PC-3 (cell line): ENCODE measurements around the gene LYRM4. TPM values are rescaled to one million over a fixed set of nuclear protein-coding genes. Genes with fewer than 3 reads are reported as not detected.
A peak's percentile ranks its signal among the peaks of the same experiment; 100 is the strongest.

Source experiments
- ATAC-seq: fragments of 200-7000 bp; cut with Tn5 transposase; 2 replicates; pipeline ENCODE4 v1.9.1; 2020; ENCODE audit warnings: mild to moderate bottlenecking, moderate library complexity
- BruUV-seq: library from RNA; stranded (reverse); fragments of 400-500 nt; replicated peaks from 2 replicates; lab custom pipeline; 2021; lab: Mats Ljungman, UMichigan
- CTCF ChIA-PET: fragments of 300-600 bp; sonication (Branson Sonifier 250); formaldehyde crosslinking; loops from one replicate; lab custom pipeline; 2022; ENCODE audit warnings: antibody characterized with exemption; lab: Charles Lee
- POLR2A ChIA-PET: fragments of 300-600 bp; sonication (Branson Sonifier 250); formaldehyde crosslinking; loops from one replicate; lab custom pipeline; 2022; ENCODE audit warnings: antibody characterized with exemption; ENCODE audit not compliant: unreplicated experiment; lab: Charles Lee
- DNase-seq: peaks from one replicate; pipeline ENCODE4 v3.0.0-alpha.2; 2015
- H2AFZ ChIP-seq: fragments of 300-600 bp; sonication (generic); 2 replicates; pipeline ENCODE4 v1.6.0; 2016; ENCODE audit warnings: antibody characterized with exemption, low read length
- H3F3A ChIP-seq: fragments of 300-600 bp; sonication (generic); one replicate; pipeline ENCODE4 v1.6.0; 2017; ENCODE audit warnings: antibody characterized with exemption, low read length, control low read depth, mild to moderate bottlenecking; ENCODE audit not compliant: unreplicated experiment
- H3K27ac ChIP-seq: fragments of 300-600 bp; sonication (generic); 2 replicates; pipeline ENCODE4 v1.5.1; 2016; ENCODE audit warnings: mild to moderate bottlenecking, low read length
- H3K27me3 ChIP-seq: fragments of 300-600 bp; sonication (generic); 2 replicates; pipeline ENCODE4 v1.6.1; 2016; ENCODE audit warnings: low read length, mixed read lengths
- H3K36me3 ChIP-seq: fragments of 300-600 bp; sonication (generic); 2 replicates; pipeline ENCODE4 v1.6.1; 2016; ENCODE audit warnings: low read depth, mixed run types, low read length, mixed read lengths
- H3K4me1 ChIP-seq: fragments of 300-600 bp; sonication (generic); 2 replicates; pipeline ENCODE4 v1.5.1; 2016; ENCODE audit warnings: low read length; ENCODE audit not compliant: insufficient read depth
- H3K4me2 ChIP-seq: fragments of 300-600 bp; sonication (generic); 2 replicates; pipeline ENCODE4 v1.6.0; 2016; ENCODE audit warnings: low read length
- H3K4me3 ChIP-seq: fragments of 300-600 bp; sonication (generic); 2 replicates; pipeline ENCODE4 v1.5.1; 2016; ENCODE audit warnings: mild to moderate bottlenecking, low read length, mixed read lengths
- H3K79me2 ChIP-seq: fragments of 300-600 bp; sonication (generic); 2 replicates; pipeline ENCODE4 v1.6.1; 2017; ENCODE audit warnings: low read length, mixed read lengths
- H3K9ac ChIP-seq: fragments of 300-600 bp; sonication (generic); 2 replicates; pipeline ENCODE4 v1.6.0; 2016; ENCODE audit warnings: mild to moderate bottlenecking, low read length
- H3K9me2 ChIP-seq: fragments of 300-600 bp; sonication (generic); replicated peaks from 2 replicates; pipeline ENCODE4 v1.6.1; 2016; ENCODE audit warnings: mixed run types, low read length, mixed read lengths
- H3K9me3 ChIP-seq: fragments of 300-600 bp; sonication (generic); 2 replicates; pipeline ENCODE4 v1.6.1; 2016; ENCODE audit warnings: low read length, mixed read lengths
- H4K20me1 ChIP-seq: fragments of 300-600 bp; sonication (generic); 2 replicates; pipeline ENCODE4 v1.6.1; 2016; ENCODE audit warnings: low read length, mixed read lengths
- CTCF ChIP-seq: fragments of 300-600 bp; sonication (generic); conservative IDR thresholded peaks from 2 replicates; pipeline ENCODE4 v1.5.1; 2017; ENCODE audit warnings: antibody characterized with exemption, low read depth, mild to moderate bottlenecking, low read length
- EZH2 ChIP-seq: fragments of 300-600 bp; sonication (generic); IDR thresholded peaks from one replicate; pipeline ENCODE4 v1.6.1; 2017; ENCODE audit warnings: antibody characterized with exemption, mild to moderate bottlenecking, low read length; ENCODE audit not compliant: unreplicated experiment
- EZH2phosphoT487 ChIP-seq: fragments of 300-600 bp; sonication (generic); IDR thresholded peaks from 2 replicates; pipeline ENCODE4 v1.6.1; 2018; ENCODE audit warnings: mild to moderate bottlenecking, antibody characterized with exemption, low read length, borderline replicate concordance
- intact Hi-C: fragments of 100-400 bp; cut with micrococcal nuclease; formaldehyde crosslinking; loops from 2 replicates; pipeline ENCODE4 v1.9.0; 2023
- total RNA-seq: library from RNA; depleted of rRNA; stranded (reverse); fragments of >200 nt; gene quantifications from 2 replicates; pipeline ENCODE4 v1.2.3, GENCODE V29; 2014

LYRM4 gene
- total RNA-seq, 1 experiment from 2014 or later: 27.7 TPM

GRCh38 chr6:5109436-5109835 is 151.3 kb downstream of the LYRM4 start:
- DNase-seq: no peak
- ChIA-PET POLR2A (no interaction called here), CTCF (no interaction called here)
- Histone ChIP-seq H3K4me1 (no peaks in the 10 kb centered on the region), H3K9me2 (no peaks in the 10 kb centered on the region), H3K27ac (no peak overlapping the region), H3K4me2 (no peak overlapping the region), H3K27me3 (no peaks in the 10 kb centered on the region), H3K9me3 (no peaks in the 10 kb centered on the region), H3F3A (no peaks in the 10 kb centered on the region), H3K36me3 (no peaks in the 10 kb centered on the region), H3K9ac (no peak overlapping the region), H3K4me3 (no peak overlapping the region), H4K20me1 (no peaks in the 10 kb centered on the region), H3K79me2 (no peaks in the 10 kb centered on the region), H2AFZ (no peak overlapping the region)
- intact Hi-C loops: no loop called here
- ATAC-seq: no peak
- TF ChIP-seq CTCF (no peak), EZH2phosphoT487 (no peak), EZH2 (no peak)
- BruUV-seq: no TSS peak

- H4K20me1 ChIP-seq: no peaks in the 10 kb centered on the region
- H3K9me2 ChIP-seq: no peaks in the 10 kb centered on the region
- H3K4me3 ChIP-seq: no peak overlapping the region
- H3K9me3 ChIP-seq: no peaks in the 10 kb centered on the region
- ChIA-PET CTCF (no interaction called here), POLR2A (no interaction called here)
- ATAC-seq (peak; percentile 29), DNase-seq (no peak)
- H3K4me1 ChIP-seq: no peaks in the 10 kb centered on the region
- no peak overlapping the region for H2AFZ ChIP-seq
- BruUV-seq: no TSS peak
- no peaks in the 10 kb centered on the region for H3K36me3 ChIP-seq
- TF ChIP-seq EZH2phosphoT487: no peak
- TF ChIP-seq EZH2: no peak
- TF ChIP-seq CTCF: no peak
- H3K27ac ChIP-seq: no peak overlapping the region
- no peak overlapping the region for H3K4me2 ChIP-seq
- H3F3A ChIP-seq: no peaks in the 10 kb centered on the region
- intact Hi-C loops: no loop called here
- no peaks in the 10 kb centered on the region for H3K79me2 ChIP-seq
- no peaks in the 10 kb centered on the region for H3K27me3 ChIP-seq
- no peak overlapping the region for H3K9ac ChIP-seq
Measured at GRCh38 chr6:5108536-5109150, 152.1 kb downstream of the LYRM4 start.

GRCh38 chr6:5108068-5108467 is 152.7 kb downstream of the LYRM4 start:
- H3K4me2 ChIP-seq: no peak overlapping the region
- ChIA-PET POLR2A (no interaction called here), CTCF (no interaction called here)
- ATAC-seq: peak; percentile 24; the same call in 1 of the 2 replicates
- no peaks in the 10 kb centered on the region for H3K9me2 ChIP-seq
- H3K27ac ChIP-seq: no peak overlapping the region
- no peaks in the 10 kb centered on the region for H3F3A ChIP-seq
- H3K9me3 ChIP-seq: no peaks in the 10 kb centered on the region
- H3K79me2 ChIP-seq: no peaks in the 10 kb centered on the region
- no peak for TF ChIP-seq CTCF
- no peak for TF ChIP-seq EZH2phosphoT487
- no peak overlapping the region for H3K4me3 ChIP-seq
- H4K20me1 ChIP-seq: no peaks in the 10 kb centered on the region
- no peak for DNase-seq
- intact Hi-C loops: no loop called here
- no peaks in the 10 kb centered on the region for H3K4me1 ChIP-seq
- H3K27me3 ChIP-seq: no peaks in the 10 kb centered on the region
- BruUV-seq: no TSS peak
- H2AFZ ChIP-seq: no peak overlapping the region
- no peak overlapping the region for H3K9ac ChIP-seq
- H3K36me3 ChIP-seq: no peaks in the 10 kb centered on the region
